GM18505 (cell line): Measurements from ENCODE around the gene SERPIND1.
"Not testable (repeated sequence)": the region's sequence is repeated elsewhere in the genome, so short reads cannot be mapped to it uniquely, and the experiment has no call there.

Source experiments
- ATAC-seq: cut with Tn5 transposase; IDR thresholded peaks from one replicate; pipeline ENCODE4 v1.9.1; 2021; ENCODE audit not compliant: unreplicated experiment
- POLR2A ChIP-seq: IDR thresholded peaks from 4 replicates; pipeline ENCODE4 v1.6.1; 2011; ENCODE audit warnings: borderline replicate concordance; ENCODE audit not compliant: insufficient read depth, insufficient read length; ENCODE audit errors: extremely low read depth

SERPIND1 gene

GRCh38 chr22:20811971-20812660 is 38.2 kb downstream of the SERPIND1 start:
- ATAC-seq: no peak
- TF ChIP-seq POLR2A: no peak

- TF ChIP-seq POLR2A: no peak
- ATAC-seq: no peak
Observed at GRCh38 chr22:20813056-20813455, 39.1 kb downstream of the SERPIND1 start.

GRCh38 chr22:20814221-20814808 is 40.4 kb downstream of the SERPIND1 start:
- no peak for ATAC-seq
- no peak for TF ChIP-seq POLR2A

GRCh38 chr22:20815477-20816050 is 41.7 kb downstream of the SERPIND1 start:
- ATAC-seq: no peak
- no peak for TF ChIP-seq POLR2A

- no peak for TF ChIP-seq POLR2A
- ATAC-seq: no peak
Observed at GRCh38 chr22:20816559-20816958, 42.6 kb downstream of the SERPIND1 start.

GRCh38 chr22:20818471-20818870 is 44.6 kb downstream of the SERPIND1 start:
- TF ChIP-seq POLR2A: no peak
- no peak for ATAC-seq

DNA sequence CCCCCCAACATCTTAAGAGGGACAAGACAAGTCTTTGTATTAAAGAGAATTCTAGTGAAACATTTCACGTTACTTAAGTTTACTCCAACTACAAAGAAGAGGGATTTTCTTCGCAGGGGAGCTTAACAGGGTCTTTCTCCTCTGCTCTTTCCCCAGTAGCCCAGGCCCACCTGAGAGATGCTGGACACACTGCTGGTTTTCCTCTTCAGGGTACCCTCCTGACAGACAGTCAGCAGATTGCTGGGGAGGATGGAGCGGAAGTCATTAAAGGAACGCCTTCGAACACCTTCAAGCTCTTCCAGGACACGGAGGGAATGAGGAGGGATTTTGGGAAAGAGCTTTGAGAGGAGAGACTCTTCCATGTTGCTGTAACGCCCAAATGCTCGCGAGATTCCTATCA is 45.6 kb downstream of the SERPIND1 start:
- no peak for TF ChIP-seq POLR2A
- no peak for ATAC-seq

- ATAC-seq: not testable (repeated sequence)
Observed at GRCh38 chr22:20821717-20822239, 47.9 kb downstream of the SERPIND1 start.

DNA sequence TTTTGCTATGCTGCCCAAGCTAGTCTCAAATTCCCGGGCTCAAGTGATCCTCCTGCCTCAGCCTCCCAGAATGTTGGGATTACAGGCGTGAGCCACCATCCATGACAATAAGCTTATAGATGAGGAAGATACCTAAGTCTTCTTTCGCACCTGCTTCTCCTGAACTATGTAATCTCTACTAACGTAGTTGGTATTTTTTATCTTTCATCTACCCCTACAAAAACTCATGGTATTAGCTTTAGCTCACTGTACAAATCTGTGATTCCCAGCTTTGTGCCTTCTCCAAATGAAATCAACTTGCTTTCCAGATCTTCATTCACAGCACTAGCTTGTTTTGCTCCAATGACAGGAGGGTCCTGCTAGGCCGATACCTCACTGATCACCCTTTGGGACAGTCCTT is 48.3 kb downstream of the SERPIND1 start:
- no peak for TF ChIP-seq POLR2A
- ATAC-seq: no peak

DNA sequence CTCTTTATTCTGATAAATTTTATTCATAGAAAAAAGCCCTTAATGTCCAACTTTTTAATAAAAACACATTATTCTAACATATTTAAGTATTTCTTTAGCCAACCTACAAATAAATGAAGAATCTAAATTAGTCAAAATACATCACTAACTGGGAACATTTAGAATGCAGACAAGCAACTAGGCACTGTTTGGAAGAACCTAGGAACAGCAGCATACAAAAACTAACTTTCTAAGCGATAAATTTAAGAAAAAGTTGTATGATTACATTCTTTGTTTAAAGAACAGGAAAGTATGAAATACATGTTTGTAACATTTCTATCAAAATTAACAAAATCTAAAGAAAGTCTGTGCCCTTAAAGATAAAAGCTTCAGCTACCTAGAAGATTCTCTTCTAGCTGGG is 49.4 kb downstream of the SERPIND1 start:
- TF ChIP-seq POLR2A: no peak
- ATAC-seq: no peak

- not testable (repeated sequence) for ATAC-seq
Observed at GRCh38 chr22:20825216-20825615, 51.3 kb downstream of the SERPIND1 start.

DNA sequence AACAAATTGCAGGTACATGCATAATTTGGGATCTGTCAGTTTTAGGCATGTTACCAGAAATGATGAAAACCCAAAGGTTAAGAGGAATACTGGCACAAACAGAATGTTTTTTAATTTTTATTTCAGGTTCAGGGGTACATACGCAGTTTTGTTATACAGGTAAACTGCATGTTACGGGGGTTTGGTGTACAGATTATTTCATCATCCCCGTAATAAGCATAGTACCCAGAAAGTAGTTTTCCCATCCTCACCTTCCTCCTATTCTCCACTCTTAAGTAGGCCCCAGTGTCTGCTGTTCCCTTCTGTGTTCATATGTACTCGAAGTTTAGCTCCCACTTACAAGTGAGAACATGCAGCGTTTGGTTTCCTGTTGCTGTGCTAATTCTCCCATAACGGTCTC is 51.7 kb downstream of the SERPIND1 start:
- no peak for ATAC-seq
- no peak for TF ChIP-seq POLR2A

GRCh38 chr22:20826373-20827152 is 52.6 kb downstream of the SERPIND1 start:
- not testable (repeated sequence) for ATAC-seq

- no peak for TF ChIP-seq POLR2A
- ATAC-seq: no peak
Observed at GRCh38 chr22:20829491-20830134, 55.7 kb downstream of the SERPIND1 start.

- no peak for TF ChIP-seq POLR2A
Observed at GRCh38 chr22:20833225-20833665, 59.3 kb downstream of the SERPIND1 start.

More at GRCh38 chr22:20833225-20833665, 59.3 kb downstream of the SERPIND1 start:
- no peak for ATAC-seq
